ENCODE measurements around the gene HOXC5.

DNA sequence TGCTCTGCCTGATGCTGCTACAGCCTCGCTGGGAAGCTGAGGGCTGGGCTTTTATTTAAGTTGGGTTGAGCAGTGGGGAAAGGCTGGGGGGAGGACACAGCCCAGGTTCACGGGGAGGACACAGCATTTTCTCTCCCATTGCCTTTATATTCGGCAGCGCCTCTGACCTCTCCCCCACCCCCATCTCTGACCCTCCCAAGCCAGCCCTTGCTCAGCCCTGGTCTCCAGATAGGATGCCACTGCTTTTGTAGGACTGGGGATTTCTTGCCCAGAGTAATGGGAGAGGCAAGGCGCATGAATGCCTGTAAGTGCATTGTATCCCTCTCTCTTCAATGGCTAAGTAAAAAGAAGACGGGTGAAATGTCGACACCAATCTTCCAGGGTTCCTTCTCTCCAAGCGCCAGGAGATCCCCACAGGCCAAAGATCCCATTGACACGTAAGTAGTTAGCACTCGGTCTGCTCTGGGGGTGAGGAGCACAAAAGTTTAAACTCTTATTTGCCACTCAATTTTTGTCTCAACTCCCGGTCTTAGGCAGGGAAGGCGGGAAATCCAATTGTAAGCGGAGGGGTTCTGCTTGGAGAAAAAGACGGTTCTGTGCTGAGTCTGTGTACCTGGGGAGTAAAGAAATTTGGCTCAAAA lies 25.4 kb downstream of the HOXC5 start:
- TF ChIP-seq CTCF (IDR thresholded peaks at IDR 0.05) (no peak), POLR2A (IDR thresholded peaks at IDR 0.05) (no peak)
